NK-92 treated with Interleukin-12 subunit alpha and Interleukin-12 subunit beta, amount 100 ng/mL, for 24 hours (cell line): Measurements from ENCODE around the gene FAM187B.
"Not testable (repeated sequence)": the region's sequence is repeated elsewhere in the genome, so short reads cannot be mapped to it uniquely, and the experiment has no call there.

Experiments
- DNase-seq: peaks from one replicate; lab custom pipeline; 2025; lab: John Stamatoyannopoulos, UW

Gene FAM187B

DNA sequence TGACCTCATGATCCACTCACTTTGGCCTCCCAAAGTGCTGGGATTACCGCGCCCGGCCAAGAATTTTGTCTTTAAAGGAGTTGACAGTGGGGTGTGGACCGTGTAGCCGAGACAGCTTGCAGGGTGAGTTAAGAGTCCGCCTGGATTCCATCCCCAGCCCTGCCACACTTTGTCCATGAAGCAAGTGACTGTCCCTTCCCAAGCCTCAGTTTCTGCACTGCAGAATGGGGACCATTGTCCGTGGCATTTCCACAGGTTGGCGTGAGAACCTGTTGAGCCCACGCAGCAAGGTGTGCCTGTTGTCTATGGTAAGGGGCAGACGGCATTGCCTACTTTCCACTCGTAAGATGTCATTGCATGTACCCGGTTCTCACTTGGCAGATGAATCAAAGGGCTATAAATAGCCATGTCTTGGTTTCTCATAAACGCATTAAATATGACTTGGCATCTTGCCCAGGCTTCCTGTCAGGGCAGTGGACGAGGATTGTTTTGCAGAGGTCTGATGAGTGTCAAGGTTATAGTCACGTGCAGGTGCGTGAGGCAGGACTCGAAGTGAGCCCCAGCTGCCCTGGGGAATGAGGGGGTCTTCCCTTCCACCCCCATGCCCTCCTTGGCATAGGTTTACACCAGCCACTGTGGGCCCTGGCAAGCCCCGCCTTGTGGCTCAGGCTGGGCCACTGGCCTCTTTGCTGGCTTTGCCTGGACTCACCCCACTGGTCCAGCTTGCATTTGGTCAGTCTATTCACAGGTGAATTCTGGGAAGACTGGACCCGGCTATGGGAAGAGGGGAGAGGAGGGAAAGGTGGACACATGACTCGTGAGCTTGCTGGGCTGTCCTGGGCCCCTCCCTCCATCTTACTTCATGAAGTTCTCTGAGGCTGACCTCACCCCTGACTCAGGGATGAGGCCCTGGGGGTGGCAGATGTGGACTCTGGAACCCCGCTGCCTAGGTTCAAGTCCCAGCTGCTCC, 14.6 kb downstream of the FAM187B start:
- no peak for DNase-seq

DNA sequence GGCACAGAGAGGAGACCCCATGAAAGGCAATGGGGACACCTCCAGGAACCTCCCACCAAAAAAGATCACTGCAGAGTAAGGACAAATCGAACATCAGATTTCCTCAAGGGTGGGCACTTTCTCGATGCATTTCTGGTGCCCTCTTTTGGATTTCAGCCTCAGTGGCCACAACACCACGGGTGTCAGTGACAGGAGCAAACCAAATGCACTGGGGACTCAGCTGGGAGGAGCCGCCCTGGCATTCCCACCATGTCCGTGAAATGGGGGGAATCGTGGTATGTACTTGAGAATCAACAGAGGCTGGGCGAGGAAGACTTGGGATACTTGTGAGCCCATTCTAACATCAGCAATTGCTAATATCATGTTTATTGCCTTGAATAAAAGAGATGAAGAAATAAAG, 16.3 kb downstream of the FAM187B start:
- no peak for DNase-seq

DNA sequence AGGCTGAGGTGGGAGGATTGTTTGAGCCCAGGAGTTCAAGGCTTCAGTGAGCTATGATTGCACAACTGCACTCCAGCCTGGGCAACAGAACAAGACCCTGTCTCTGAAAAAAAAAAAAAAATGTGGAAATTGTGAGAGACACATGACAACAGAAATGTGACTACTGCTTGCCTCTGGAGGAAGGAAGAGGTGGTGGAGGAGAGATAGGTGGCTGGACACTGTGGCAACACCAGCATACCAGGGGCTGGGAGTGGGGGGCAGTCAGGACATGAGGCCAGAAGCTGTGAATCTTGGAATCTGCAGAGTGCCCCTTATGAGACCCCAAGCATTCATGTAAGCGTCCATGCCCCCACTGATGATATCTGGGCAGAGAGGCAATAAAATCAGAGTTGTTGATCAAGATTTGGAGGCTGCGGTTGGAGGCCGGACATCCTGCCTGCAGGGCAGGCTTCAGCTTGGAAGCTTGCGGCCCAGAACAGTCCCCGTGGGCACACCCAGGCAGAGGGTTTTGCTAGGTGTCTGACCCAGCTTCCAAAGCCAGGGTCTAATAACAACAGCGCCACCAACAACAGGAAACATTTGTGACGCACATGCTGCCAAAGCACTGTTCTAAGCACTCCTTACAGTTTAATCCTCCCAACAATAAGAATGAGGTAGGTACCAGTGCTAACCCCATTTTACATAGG, 16.9 kb downstream of the FAM187B start:
- no peak for DNase-seq

DNA sequence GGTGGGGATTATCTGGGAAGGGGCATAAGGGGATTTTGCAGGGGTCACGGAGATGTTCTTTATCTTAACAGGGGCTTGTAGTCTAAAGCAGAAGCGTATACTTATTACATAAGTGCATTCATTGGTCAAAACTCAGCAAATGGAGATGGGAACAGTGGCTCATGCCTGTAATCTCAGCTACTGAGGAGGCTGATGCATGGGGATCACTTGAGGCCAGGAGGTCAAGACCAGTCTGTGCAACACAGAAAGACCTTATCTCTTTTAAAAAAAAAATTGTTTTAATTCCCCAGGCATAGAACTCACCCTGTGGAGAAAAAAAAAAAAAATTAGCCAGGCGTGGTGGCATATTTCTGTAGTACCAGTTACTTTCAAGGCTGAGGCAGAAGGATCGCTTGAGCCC, 18.9 kb downstream of the FAM187B start:
- DNase-seq: no peak

DNA sequence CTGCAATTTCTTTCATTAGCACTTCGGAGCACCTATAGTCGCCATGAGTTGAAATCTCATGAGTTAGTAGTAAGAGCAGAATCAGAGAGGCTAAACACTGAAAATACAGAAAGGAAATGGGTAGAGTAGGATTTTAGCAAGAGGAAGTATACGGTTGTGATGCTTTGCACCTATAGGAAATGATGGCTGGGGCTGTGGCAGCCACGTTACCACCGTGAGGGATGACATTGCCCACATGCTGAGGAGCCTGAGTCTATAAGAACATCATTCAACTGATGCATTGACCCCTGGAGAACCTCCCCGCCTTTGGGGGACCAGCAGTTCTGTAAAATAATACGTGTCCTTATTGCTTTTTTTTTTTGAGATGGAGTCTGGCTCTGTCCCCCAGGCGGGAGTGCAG, 20.4 kb downstream of the FAM187B start:
- DNase-seq: no peak

DNA sequence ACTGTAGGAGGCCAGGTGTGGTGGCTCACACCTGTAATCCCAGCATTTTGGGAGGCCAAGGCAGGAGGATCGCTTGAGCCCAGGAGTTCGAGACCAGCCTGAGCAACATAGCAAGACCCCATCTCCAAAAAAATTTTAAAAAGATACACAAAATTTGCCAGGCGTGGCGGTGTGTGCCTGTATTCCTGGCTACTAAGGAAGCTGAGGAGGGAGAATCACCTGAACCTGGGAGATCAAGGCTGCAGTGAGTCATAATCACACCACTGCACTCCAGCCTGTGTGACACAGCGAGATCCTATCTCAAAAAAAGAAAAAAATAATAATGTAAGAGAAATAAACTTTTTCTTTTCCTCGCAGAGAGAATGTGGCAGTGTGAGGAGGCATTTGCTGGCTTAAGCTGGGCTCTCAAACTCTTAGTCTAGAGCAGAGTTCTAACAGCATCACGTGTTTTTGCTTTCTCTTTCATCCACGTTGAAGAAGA, 21.1 kb downstream of the FAM187B start:
- no peak for DNase-seq

DNA sequence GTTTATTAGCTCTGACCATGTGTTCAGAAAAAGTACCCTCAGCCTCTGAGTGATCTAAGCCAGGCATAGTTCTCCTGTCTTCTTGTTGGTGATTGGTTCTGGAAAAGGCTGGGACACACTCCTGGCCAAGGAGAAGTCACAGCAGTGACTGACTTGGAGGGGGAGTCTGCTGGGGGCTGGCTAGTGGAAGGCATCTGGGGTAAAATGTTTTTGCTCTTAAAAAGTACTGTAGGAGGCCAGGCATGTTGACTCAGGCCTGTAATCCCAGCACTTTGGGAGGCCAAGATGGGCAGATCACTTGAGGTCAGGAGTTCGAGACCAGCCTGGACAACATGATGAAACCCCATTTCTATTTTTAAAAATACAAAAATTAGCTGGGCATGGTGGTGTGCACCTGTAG, 21.7 kb downstream of the FAM187B start:
- DNase-seq: no peak

DNA sequence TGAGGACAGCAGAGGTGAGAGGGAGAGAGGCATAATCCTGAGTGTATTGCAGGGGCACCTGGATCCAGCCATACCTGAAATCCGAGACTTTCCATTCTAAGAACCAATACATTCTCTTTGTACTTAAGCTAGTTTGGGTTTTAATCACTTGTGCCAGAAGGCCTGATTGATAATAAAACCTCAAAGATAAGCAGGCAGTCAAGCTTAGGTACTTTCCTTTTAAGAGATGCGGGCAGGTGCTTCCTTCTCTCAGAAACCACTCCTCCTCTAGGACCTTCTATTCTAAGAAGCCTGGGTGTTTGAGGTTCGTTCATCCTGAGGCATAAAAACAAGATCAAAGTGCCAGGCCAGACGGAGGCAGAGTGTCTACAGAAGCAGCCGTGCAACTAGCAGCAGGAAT, 22.2 kb downstream of the FAM187B start:
- DNase-seq: no peak

DNA sequence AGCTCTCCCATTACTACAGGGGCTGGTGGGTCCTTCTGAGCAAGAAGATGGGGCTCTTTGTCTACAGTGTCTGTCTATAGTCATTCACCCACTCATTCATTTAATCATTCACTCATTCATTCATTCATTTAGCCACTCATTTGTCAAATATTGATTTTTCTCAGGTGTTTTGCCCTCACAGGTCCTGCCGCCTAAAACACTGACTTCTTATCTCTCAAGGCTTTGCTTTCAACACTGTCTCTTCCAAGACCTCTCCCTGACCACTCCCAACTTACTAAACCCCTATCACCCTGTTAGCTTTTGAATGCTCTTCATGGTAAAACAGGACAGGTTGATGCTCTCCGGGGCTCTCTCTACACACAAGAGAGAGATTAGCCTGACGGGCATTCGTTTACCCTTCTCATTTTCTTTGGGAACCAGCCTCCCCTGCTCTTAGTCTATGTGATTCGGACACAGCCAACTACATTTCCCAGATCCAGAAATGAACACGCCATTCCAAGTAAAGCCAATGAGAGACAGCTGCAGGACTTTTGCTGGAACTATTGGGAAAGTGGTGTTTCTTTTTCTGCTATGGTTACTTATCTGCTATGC, 22.7 kb downstream of the FAM187B start:
- no peak for DNase-seq

DNA sequence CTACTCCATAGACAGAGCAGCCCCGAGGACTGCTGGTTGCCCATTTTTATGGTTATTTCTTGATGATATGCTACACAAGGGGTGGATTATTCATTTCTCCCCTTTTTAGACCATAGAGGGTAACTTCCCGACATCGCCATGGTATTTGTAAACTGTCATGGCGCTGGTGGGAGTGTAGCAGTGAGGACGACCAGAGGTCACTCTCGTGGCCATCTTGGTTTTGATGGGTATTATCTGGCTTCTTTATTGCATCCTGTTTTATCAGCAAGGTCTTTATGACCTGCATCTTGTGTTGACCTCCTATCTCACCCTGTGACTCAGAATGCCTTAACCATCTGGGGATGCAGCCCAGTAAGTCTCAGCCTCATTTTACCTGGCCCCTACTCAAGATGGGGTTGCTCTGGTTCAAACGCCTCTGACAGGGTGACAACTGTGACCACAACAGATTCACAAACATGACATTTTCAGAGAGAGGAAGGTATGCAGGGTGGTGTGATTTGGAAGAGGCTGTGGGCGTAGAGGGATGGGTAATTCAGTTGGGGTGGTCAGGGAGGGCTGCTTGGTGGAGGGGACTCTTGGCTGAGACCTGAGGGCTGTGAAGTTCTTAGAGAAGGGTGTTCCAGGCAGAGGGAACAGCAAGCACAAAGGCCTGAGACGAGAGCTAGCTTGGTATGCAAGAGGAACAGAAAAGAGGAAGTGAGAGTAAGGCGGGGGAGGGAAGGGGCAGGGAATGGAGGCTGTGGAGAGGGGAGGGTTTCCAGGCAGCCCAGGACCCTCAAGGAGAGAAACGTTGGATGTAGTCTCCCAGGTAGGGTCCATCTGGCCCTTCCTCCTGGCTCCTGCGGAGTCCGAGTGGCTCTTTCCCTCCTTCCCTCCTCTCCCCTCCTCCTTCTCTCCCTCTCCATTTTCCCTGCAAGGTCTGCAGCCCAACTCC, 23.5 kb downstream of the FAM187B start:
- DNase-seq: no peak

DNA sequence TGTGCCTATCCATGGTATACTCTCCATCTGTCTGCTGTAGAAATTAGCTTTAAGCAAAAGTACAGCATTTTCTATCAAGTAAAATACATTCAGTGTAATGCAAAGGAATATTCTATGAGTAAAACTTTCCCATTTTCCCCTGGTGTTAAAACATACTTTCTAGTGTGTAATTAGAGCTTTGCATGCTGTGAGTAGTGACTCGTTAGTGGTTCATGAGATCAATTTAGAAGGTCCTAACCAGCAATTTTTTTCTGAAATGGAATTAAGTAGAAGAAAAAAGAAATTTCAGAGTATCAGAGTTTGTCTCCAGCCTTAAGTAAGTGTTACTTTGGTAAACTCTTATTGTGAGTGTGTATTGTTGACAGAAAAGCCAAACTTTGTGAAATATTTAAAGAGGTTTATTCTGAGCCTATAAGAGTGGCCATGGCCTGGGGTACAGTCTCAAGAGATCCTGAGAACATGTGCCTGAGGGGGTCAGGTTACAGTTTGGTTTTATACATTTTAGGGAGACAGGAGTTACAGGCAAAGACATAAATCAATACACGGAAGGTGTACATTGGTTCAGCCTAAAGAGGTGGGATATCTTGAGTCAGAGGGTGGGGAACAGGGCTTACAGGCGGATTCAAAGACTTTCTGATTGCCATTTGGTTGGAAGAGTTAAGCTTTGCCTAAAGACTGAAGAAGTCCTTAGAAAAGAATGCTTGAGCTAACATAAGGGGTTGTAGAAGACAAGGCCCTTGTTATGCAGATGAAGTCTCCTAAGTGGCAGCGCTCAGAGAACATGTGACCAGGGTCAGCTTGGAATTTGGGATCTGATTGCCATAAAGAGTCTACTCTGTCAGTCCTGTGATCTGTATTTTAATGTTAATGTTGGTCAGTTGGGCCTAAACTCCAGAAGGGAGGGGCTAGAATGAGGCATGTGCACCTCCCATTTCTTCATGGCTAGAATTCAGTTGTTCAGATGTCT, 25.5 kb downstream of the FAM187B start:
- DNase-seq: no peak

DNA sequence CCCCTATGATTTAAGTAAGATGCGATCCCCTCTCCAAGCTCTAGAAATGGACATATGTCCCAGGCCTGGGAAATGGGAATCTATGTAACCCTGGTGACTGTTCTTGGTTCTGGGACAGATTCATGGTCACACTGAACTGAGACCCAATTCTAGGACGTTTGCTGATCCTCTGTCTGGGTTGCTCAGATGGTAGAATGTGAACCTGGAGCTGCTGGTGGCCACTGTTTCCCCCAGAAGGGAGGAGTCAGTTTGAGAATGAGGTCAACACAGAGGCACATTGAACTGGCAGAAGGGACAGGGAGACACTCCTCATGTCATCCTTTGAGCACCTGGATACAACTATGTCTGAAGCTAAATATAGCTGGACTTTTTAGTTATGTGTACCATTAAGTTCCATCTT, 29.1 kb downstream of the FAM187B start:
- no peak for DNase-seq

DNA sequence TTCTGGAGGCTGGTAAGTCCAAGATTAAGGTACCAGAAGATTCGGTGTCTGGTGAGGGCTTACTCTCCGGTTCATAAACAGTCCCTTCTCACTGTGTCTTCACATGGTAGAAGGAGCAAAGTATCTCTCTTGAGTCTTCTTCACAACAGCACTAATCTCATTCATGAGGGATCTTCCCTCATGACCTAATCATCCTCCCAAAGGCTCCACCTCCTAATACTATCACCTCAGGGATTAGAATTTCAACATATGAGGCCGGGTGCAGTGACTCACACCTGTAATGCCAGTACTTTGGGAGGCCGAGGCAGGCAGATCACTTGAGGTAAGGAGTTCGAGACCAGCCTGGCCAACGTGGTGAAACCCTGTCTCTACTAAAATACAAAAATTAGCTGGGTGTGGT, 31.7 kb downstream of the FAM187B start:
- DNase-seq: not testable (repeated sequence)

DNA sequence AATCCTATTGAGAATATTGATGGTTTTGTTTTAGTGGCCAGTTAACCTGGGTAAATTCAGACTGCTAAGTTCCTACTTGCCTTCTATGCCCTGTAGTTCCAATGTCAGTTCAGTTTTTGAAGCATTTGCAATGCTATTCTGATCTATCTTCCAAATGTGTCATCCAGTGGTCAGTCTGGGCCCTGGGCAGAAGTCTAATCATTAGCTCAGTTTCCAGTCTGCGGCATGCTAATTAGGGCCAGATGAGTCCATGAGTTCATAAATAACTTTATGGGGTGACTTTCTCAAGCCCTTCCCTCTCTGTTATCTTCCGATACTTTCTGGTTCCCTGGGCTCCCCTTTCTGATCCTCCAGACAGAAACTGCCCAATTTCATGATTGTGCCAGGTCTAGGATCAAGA, 32.7 kb downstream of the FAM187B start:
- DNase-seq: no peak

DNA sequence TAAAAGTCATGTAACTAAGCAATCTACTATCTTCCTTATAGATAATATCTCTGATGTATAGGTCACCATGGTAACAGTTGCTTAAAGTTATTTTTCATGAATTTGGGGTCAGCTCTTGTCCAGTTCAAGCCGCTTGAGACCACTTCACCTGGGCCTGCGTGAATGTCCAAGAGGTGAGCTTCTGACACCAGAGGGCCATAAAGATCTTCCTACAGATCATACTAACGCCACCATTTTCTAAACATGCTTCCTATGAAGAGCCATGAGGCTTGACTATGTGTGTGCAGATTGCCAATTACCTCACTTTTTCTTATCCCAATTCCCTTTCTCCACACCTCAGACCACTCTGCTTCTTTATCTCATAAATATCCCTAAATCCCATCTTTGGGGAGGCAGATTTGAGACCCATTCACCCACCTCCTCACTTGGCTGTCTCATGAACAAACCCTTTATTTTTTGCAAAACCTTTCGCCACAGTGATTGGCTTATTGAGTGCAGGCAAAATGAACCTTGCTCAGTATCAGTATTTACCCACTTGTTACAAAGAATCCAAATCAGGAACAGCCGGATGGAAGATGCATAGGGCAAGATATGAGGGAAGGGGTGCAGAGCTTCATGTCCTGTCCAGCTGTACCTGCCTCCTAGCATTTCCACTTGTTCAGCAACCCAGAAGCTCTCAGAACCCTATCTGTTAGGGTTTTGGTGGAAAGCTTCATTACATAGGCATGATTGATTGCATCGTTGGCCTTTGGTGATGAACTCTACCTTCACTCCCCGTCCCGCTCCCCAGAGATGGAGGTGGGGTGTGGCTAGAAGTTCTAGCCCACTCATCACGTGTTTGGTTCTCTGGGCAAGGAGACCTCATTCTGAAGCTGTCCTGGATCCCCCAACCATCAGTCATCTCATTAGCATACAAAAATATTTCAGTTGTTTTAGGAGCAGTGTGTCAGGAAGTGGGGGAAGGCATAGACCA, 34.2 kb downstream of the FAM187B start:
- no peak for DNase-seq

DNA sequence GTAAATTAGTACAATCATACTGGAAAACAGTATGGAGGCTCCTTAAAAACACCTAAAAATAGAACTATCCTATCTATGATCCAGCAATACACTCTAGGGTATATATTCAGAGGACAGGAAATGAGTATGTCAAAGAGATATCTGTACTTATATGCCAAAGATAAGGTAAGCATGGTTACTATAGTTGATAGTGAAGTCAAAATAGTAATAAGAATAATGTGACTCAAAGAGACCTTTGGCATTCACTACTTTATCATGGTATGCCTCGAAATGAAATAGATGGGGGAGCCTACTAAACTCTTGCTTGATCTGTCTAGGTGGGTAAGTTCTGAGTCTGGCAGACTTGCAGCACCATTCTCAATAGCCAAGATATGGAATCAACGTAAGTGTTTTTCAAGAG, 43.7 kb downstream of the FAM187B start:
- no peak for DNase-seq

DNA sequence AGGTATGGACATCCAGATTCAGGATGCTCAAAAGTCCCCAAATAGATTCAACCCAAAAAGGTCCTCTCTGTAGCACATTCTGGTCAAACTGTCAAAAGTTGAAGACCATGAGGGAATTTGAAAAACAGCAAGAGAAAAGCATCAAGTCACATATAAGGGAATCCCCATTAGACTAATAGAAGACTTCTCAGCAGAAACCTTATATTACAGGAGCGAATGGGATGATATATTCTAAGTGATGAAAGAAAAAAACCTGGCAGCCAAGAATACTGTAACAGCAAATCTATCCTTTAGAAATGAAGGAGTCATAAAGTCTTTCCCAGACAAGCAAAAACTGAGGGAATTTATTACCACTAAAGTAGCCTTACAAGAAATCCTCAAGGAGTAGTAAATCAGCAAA, 44.3 kb downstream of the FAM187B start:
- DNase-seq: no peak

DNA sequence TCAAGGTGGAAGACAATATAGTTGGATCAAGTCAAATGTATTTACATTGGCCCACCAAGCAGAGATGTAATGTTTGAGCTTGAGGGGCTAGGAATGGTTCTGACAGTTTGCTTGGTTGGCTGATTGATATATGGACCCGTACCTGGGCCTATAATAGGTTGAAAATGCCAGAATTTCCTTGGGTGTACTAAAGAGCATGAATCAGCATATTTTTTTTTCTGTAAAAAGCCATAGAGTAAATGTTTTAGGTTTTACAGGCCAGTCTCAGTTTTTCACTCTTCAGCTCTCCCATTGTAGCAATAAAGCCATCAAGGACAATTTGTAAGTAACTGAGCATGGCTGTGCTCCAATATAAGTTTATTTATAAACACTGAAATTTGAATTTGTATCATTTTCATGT, 47.2 kb downstream of the FAM187B start:
- DNase-seq: no peak

DNA sequence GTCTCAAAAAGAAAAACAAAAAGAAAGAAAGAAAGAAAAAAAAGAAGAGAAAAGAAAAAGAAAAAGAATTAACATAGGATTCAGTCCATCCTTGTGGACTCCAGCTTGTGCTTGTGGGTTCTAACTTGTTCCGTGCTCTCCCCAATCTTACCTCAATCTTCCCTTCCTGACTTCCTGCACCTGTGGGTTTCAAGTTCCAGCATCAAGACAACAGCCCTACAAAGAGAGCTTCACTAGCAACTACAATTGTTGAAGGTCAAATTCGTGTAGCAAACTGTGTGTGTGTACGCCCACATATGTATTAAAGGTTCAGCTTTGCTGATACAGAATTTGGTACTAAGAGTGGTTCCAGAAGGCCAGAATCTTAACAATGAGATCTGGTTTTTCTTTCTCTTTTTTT, 48.7 kb downstream of the FAM187B start:
- no peak for DNase-seq
